Omental fat pad (tissue), 4 donors: ENCODE results near the gene CAST. TPM values are rescaled to one million over a fixed set of nuclear protein-coding genes. Genes with fewer than 3 reads are reported as not detected.
"Not testable (repeated sequence)": the region's sequence is repeated elsewhere in the genome, so short reads cannot be mapped to it uniquely, and the experiment has no call there.

Source experiments
- ATAC-seq: fragments of 150-250 bp; one replicate; pipeline ENCODE4 v1.9.1; 2016; ENCODE audit warnings: mild to moderate bottlenecking, moderate library complexity; ENCODE audit not compliant: low FRiP score
- DNase-seq: peaks from one replicate; pipeline ENCODE4 v3.0.0-alpha.2; 2019; ENCODE audit warnings: low spot score
- total RNA-seq, 4 donors: library from RNA; depleted of rRNA; stranded (reverse); fragments of >200 nt; gene quantifications; one replicate each; pipeline ENCODE4 v1.1.0, GENCODE V29; 2016
- TF ChIP-seq, protein P1 (sequence below), 3 donors: fragments of 450-650 bp; IDR thresholded peaks; one replicate each; pipeline ENCODE4 v1.5.1; 2016 to 2017; ENCODE audit warnings: antibody characterized with exemption in 3 of 3, mild to moderate bottlenecking in 3 of 3, moderate library complexity in 2 of 3

Gene CAST, protein sequence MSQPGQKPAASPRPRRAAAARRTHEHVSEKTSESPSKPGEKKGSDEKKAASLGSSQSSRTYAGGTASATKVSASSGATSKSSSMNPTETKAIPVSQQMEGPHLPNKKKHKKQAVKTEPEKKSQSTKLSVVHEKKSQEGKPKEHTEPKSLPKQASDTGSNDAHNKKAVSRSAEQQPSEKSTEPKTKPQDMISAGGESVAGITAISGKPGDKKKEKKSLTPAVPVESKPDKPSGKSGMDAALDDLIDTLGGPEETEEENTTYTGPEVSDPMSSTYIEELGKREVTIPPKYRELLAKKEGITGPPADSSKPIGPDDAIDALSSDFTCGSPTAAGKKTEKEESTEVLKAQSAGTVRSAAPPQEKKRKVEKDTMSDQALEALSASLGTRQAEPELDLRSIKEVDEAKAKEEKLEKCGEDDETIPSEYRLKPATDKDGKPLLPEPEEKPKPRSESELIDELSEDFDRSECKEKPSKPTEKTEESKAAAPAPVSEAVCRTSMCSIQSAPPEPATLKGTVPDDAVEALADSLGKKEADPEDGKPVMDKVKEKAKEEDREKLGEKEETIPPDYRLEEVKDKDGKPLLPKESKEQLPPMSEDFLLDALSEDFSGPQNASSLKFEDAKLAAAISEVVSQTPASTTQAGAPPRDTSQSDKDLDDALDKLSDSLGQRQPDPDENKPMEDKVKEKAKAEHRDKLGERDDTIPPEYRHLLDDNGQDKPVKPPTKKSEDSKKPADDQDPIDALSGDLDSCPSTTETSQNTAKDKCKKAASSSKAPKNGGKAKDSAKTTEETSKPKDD
- 100 to 1,000 TPM; 224 to 362 (median 285) TPM for total RNA-seq

DNA sequence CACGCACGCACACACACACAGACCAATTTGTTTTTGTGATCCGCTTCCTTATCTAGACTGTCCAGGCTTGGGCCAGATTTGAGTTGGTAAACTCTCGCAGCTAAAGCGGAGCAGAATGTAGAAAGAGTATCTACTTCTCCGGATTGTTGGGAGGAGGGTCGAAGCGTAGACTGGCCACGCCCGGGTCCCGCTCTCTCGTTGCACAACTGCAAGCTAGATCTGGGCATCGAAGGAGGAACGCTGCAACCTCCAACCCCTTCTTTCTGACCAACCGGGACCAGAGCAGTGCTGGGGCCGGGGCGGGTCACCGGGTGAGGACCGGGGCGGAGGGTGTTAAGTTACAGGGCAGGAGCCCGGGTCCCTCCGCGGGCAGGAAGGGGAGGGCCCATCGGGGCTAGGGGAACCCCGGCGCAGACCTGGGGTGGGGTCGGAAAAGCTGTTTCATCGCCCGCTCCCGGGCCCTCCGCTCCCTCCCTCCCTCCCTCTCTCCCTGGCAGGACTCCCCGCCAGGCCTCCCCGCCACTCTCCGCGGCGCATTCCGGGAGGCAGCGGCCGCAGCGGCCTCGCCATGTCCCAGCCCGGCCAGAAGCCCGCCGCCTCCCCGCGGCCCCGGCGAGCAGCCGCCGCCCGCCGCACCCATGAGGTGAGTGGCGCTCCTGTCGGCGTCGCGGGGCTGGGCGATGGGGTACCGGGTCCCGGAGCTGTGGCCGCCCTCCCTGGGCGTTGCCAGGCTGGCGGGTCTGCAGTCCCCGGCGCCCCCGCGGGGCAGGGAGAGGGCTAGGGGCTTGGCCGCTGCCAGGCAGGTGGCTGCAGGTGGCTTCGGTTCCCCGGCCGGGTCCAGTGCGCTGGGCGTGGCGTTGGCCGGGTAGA lies at the start of gene CAST:
CAST (plus strand) TSS at position 522 of the 870 bp plus-strand sequence; CDS start at position 569, 47 bp downstream.
- TF ChIP-seq, protein P1, sequence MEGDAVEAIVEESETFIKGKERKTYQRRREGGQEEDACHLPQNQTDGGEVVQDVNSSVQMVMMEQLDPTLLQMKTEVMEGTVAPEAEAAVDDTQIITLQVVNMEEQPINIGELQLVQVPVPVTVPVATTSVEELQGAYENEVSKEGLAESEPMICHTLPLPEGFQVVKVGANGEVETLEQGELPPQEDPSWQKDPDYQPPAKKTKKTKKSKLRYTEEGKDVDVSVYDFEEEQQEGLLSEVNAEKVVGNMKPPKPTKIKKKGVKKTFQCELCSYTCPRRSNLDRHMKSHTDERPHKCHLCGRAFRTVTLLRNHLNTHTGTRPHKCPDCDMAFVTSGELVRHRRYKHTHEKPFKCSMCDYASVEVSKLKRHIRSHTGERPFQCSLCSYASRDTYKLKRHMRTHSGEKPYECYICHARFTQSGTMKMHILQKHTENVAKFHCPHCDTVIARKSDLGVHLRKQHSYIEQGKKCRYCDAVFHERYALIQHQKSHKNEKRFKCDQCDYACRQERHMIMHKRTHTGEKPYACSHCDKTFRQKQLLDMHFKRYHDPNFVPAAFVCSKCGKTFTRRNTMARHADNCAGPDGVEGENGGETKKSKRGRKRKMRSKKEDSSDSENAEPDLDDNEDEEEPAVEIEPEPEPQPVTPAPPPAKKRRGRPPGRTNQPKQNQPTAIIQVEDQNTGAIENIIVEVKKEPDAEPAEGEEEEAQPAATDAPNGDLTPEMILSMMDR (IDR thresholded peaks at IDR 0.05), result no peak
- DNase-seq (peak; percentile 75), ATAC-seq (peak; percentile 92)

DNA sequence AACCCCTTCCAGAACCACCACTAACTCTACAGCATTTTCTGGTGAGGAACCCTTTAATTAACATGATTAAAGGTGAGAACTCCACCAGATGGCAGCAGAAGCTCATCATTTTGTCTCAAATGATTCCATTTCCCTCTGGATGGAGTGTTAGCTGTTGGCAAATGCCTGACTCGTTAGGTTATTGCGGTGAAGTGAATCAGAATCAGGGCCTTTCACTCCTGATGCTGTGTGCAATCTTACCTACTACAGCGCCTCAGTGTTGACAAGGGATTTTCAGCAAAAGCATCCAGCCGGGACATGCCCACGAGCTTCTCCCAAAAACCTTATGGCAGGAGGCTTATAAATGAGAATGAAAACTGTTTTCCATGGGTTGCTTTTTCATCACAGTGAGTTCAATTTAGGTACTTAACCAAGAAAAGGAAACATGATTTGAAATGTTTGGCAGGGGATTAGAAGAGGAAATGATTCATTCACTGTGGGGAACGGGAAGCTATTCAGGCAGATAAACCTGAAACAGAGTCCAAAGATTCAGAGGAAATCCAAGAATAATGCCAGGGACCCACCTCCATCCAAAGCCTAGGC lies 48.0 kb upstream of the CAST start:
- ATAC-seq (peak; percentile 98), DNase-seq (peak; percentile 33)
- TF ChIP-seq, protein P1 (IDR thresholded peaks at IDR 0.05), result no peak

DNA sequence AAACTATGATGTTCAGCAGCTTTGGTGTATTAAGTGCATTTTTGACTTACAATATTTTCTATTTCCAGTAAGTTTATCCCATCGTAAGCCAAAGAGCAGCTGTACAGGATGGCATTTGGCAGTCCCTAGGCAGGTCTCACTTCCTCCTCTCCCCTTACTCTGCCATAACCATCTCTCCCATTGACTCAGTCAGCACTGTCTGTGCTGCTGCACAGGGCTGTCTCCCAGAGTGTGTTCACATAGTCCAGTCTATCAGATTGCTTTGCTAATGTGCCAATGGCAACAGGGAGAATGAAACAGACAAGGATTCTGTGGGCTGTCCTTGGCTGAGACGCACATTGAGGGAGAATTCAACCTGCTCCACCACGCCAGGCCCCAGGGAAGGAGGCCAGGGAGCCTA lies 47.0 kb upstream of the CAST start:
- TF ChIP-seq, protein P1 (IDR thresholded peaks at IDR 0.05), result no peak
- ATAC-seq (no peak), DNase-seq (no peak)

DNA sequence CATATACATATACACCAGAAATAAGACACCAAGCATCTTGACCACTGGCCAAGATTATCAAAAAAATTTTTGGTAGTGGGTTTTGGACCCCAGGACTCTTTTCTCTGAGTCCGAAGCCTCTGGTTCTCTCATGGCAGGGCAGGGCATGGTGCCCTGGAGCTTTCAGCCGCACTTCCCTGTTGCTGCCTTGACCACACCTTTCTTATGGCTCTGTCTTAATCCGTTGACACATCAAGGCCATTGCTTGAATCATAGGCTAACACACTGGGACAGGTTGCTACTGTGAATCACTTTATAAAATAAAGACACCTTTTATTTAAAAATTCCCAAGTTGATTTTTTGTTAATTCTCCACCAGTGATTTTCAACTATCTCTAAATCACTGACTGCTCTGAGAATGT lies 45.4 kb upstream of the CAST start:
- TF ChIP-seq, protein P1 (IDR thresholded peaks at IDR 0.05), result no peak
- ATAC-seq (no peak), DNase-seq (no peak)

DNA sequence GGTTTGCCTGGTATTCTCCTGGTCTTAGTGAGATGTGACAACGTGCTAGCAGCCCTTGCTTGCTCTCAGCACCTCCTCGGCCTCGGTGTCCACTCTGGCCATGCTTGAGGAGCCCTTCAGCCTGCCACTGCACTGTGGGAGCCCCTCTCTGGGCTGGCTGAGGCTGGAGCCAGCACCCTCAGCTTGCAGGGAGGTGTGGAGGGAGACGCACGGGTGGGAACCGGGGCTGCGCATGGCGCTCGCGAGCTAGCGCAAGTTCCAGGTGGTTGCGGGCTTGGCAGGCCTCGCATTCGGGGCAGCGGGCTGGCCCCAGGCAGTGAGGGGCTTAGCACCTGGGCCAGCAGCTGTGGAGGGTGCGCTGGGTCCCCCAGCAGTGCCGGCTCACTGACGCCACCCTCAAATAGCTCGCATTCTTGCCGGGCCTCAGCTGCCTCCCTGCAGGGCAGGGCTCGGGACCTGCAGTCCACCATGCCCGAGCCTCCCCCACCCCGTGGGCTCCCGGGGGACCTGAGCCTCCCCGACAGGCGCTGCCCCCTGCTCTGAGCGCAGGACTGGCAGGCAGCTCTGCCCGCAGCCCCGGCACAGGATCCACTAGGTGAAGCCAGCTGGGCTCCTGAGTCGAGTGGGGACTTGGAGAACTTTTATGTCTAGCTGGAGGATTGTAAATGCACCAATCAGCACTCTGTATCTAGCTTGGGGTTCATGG lies 43.7 kb upstream of the CAST start:
- not testable (repeated sequence) for ATAC-seq, DNase-seq

DNA sequence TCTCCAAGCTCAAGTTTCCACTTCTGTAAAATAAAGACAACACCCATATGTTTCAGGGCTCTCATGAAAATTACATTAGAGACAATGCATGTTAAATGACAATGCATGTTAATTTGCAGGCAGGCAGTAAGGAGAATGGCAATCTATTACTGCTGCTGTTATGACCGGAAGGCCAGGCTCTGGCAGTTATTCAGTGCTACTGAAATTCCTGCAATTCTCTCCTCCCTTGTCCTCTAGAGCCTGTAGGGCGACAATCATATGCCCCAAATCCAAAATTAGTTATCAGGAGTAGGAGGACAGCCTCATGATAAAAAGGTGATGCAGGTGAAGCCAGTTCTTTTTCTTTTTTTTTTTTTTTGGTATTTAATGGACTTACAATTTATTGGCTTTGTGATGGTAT lies 42.2 kb upstream of the CAST start:
- TF ChIP-seq, protein P1 (IDR thresholded peaks at IDR 0.05), result no peak
- DNase-seq (no peak), ATAC-seq (no peak)
